Heart left ventricle (tissue), 13 donors: Measurements from ENCODE around the gene UVRAG.

Experiments
- POLR2A ChIP-seq, 2 donors: fragments of 450-650 bp; IDR thresholded peaks; one replicate each; pipeline ENCODE4 v1.6.1; 2017; ENCODE audit warnings: antibody characterized with exemption in 2 of 2, mild to moderate bottlenecking in 2 of 2, moderate library complexity in 2 of 2
- TF ChIP-seq, protein P1 (sequence below), 12 donors: fragments of 200-600 bp; sonication (generic) in 4 of 12; IDR thresholded peaks; one replicate each; pipeline versions ENCODE4 v1.5.0 to v1.8.0; 2018 to 2022; ENCODE audit warnings: antibody characterized with exemption in 12 of 12, mild to moderate bottlenecking in 5 of 12
- donor health status: ischemic (EF 13 %, LVEDD 7.1; RV severe dilation, severe dysfunction).
- donor health status: DM: no; HTN: yes; CAD: no.
- donor health status: DM: no; HTN: no; CAD: no.
- donor health status: ischemic (EF 25% LVEDD 6.9; RV normal size, moderate dysfunction).
- donor health status: ischemic (EF 25% LVEDD 5.7; RV mildly dilated, moderate dysfunction).
- donor health status: ischemic (EF 35%, LVEDD 5.7; RV mildly dilated, moderate dysfunction).
- donor health status: nonischemic (EF 11% LVEDD 7.7; RV severe dilation, severe dysfunction).
- donor health status: DM: yes; HTN: yes; CAD: no.
- donor health status: PGD.
- donor health status: ischemic (EF 29% LVEDD 5.4; RV normal size, mild dysfunction).
- donor health status: nonischemic (EF 23%, LVEDD 6.1; RV moderate dilation, normal function).

DNA sequence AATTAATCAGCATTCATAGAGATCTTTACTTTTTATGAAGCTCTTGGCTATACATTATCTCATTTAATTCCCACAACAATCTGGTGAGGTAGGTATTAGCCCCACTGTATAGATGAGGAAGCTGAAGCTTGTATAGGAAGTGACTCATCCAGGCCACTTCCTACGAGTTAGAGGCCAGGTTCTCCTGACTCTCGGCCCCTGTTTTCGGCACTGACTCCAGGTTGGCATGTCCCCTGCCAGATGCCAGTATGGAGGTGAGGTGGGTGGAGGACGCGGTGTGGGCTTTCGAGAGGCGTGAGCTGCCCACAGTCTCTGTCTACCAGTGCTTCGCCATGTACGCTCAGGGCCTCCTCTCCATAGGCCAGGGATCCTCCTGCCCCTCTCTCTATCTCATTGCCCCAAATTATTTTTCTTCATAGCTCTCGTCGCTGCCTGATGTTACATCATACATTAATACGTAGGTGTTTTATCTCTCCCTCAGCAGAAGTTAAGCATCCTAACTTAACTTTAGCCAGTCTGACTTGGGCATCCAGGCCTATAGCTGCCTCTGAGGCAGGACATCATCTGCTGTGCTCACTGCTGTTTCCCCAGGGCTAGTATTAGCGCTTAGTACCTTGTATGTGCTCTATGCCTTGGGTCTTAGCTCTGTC is 37.4 kb upstream of the UVRAG start:
- TF ChIP-seq POLR2A (IDR thresholded peaks at IDR 0.05), result no peak
- TF ChIP-seq, protein P1, sequence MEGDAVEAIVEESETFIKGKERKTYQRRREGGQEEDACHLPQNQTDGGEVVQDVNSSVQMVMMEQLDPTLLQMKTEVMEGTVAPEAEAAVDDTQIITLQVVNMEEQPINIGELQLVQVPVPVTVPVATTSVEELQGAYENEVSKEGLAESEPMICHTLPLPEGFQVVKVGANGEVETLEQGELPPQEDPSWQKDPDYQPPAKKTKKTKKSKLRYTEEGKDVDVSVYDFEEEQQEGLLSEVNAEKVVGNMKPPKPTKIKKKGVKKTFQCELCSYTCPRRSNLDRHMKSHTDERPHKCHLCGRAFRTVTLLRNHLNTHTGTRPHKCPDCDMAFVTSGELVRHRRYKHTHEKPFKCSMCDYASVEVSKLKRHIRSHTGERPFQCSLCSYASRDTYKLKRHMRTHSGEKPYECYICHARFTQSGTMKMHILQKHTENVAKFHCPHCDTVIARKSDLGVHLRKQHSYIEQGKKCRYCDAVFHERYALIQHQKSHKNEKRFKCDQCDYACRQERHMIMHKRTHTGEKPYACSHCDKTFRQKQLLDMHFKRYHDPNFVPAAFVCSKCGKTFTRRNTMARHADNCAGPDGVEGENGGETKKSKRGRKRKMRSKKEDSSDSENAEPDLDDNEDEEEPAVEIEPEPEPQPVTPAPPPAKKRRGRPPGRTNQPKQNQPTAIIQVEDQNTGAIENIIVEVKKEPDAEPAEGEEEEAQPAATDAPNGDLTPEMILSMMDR (IDR thresholded peaks at IDR 0.05), result no peak
